HEK293 (cell line): ENCODE measurements around the gene OR13C8.
"Not testable (repeated sequence)": the region's sequence is repeated elsewhere in the genome, so short reads cannot be mapped to it uniquely, and the experiment has no call there.

Experiments
- IKZF3 ChIP-seq: fragments of 450-650 bp; IDR thresholded peaks from 2 replicates; pipeline ENCODE4 v1.5.0; 2018; ENCODE audit warnings: missing biosample characterization, mild to moderate bottlenecking, missing genetic modification characterization, moderate library complexity
- ZNF140 ChIP-seq: fragments of 450-650 bp; formaldehyde crosslinking; IDR thresholded peaks from 2 replicates; pipeline ENCODE4 v1.5.1; 2016; ENCODE audit warnings: missing biosample characterization, missing genetic modification characterization
- ZNF274 ChIP-seq, 2 experiments: fragments of 200-500 bp in 1 of 2; fragments of 450-650 bp in 1 of 2; sonication (Bioruptor generic) in 1 of 2; formaldehyde crosslinking in 1 of 2; IDR thresholded peaks; 2 replicates each; pipeline versions ENCODE4 v1.5.1 to v1.6.1; 2014 to 2016; ENCODE audit warnings: borderline replicate concordance in 1 of 2, inconsistent platforms in 1 of 2, low read length in 1 of 2, missing biosample characterization in 1 of 2, missing genetic modification characterization in 1 of 2
- ZNF664 ChIP-seq: fragments of 450-650 bp; formaldehyde crosslinking; IDR thresholded peaks from 2 replicates; pipeline ENCODE4 v1.5.1; 2016; ENCODE audit warnings: missing biosample characterization, missing genetic modification characterization
- TF ChIP-seq, protein P1 (sequence below): fragments of 450-650 bp; formaldehyde crosslinking; IDR thresholded peaks from 2 replicates; pipeline ENCODE4 v1.5.1; 2016; ENCODE audit warnings: missing biosample characterization, missing genetic modification characterization

- TF ChIP-seq ZNF140 (tag by site-specific recombination); IKZF3; ZNF664 (tag by site-specific recombination); ZNF274 (IDR thresholded peaks at IDR 0.05; ENCODE audit: low read length); ZNF274 (tag by site-specific recombination; IDR thresholded peaks at IDR 0.05; ENCODE audit: borderline replicate concordance): not testable (repeated sequence)
- TF ChIP-seq, protein P1, sequence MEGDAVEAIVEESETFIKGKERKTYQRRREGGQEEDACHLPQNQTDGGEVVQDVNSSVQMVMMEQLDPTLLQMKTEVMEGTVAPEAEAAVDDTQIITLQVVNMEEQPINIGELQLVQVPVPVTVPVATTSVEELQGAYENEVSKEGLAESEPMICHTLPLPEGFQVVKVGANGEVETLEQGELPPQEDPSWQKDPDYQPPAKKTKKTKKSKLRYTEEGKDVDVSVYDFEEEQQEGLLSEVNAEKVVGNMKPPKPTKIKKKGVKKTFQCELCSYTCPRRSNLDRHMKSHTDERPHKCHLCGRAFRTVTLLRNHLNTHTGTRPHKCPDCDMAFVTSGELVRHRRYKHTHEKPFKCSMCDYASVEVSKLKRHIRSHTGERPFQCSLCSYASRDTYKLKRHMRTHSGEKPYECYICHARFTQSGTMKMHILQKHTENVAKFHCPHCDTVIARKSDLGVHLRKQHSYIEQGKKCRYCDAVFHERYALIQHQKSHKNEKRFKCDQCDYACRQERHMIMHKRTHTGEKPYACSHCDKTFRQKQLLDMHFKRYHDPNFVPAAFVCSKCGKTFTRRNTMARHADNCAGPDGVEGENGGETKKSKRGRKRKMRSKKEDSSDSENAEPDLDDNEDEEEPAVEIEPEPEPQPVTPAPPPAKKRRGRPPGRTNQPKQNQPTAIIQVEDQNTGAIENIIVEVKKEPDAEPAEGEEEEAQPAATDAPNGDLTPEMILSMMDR = not testable (repeated sequence)
These were observed 48.7 kb upstream of the OR13C8 start for GRCh38 chr9:104520241-104520640.
